PC-9 (cell line): Measurements from ENCODE around the gene BRSK2.

ENCODE experiments used
- CTCF ChIP-seq: fragments of 200-600 bp; sonication (generic); conservative IDR thresholded peaks from 2 replicates; pipeline ENCODE4 v1.6.1; 2017; ENCODE audit warnings: mixed run types, antibody characterized with exemption, mild to moderate bottlenecking, moderate library complexity
- EZH2 ChIP-seq: fragments of 200-600 bp; sonication (generic); IDR thresholded peaks from 2 replicates; pipeline ENCODE4 v1.8.0; 2017; ENCODE audit warnings: antibody characterized with exemption, low read depth

- no peak for TF ChIP-seq EZH2
- no peak for TF ChIP-seq CTCF
These were observed 8.3 kb downstream of the BRSK2 start for GRCh38 chr11:1397862-1398527.
